Suppressor macrophage treated with lipopolysaccharide for 1 hour (primary cell): Measurements from ENCODE around the gene ETV3L.

Experiments
- DNase-seq, 3 donors: peaks; one replicate each; pipeline ENCODE4 v3.0.0-alpha.2; 2020 to 2022

Gene ETV3L

DNA sequence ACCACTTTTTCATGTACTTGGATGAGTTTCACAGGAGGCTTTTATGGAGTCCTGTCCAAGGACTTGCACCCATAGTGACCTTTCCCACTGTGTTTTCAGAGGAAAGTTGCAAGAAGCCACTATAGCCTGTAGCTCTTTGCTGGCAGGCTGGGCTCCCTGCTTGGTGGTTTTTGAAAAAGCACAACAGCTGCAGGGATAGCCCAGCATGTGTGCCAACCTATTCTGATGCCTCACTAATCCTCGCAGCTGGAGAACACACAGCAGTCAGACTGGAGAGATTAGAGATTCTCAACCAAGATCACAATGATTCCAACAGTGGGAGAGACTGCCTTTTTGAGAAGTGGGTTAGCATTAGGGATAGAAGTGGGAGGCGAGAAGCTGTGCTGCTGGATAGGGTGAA is 30.0 kb downstream of the ETV3L start:
- DNase-seq, result no peak

DNA sequence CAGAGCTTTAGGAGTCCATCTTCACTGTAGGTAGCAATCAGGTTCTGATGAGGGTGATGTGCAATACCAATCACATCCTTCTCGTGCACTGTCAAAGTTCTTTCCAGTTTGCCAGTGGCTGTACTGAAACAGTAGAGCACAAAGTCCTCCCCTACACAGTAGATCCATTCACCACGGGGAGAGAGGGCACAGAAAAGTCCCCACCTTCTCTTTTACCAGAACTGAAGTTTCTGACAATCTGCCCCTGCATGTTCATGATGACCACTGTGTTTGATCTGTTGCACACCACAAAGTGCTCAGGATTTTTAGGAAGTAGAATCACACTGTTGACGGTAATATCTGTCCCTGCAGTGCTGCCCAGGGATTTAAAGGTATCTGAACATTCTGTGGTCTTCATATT is 40.4 kb downstream of the ETV3L start:
- DNase-seq, result peak; percentile 17 to 51 (median 24)

DNA sequence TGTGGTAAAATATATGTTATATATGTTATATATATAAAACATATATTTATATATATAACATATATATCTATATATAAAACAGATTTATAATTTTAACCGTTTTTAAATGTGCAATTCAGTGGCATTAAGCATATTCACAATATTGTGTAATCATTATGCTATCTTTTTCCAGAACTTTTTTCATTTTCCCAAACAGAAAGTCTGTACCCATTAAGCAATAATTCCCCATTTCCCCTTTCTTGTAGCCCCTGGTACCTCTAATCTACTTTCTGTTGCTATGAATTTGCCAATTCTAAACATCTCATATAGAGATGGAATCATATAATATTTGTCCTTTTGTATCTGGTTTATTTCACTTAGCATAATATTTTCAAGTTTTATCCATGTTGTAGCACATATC is 43.3 kb downstream of the ETV3L start:
- DNase-seq, result peak in 2 of 3 donors; percentile 25 to 50

- peak; percentile 78 to 81 (median 80) for DNase-seq
These were observed 43.9 kb downstream of the ETV3L start for GRCh38 chr1:157055729-157056128.

DNA sequence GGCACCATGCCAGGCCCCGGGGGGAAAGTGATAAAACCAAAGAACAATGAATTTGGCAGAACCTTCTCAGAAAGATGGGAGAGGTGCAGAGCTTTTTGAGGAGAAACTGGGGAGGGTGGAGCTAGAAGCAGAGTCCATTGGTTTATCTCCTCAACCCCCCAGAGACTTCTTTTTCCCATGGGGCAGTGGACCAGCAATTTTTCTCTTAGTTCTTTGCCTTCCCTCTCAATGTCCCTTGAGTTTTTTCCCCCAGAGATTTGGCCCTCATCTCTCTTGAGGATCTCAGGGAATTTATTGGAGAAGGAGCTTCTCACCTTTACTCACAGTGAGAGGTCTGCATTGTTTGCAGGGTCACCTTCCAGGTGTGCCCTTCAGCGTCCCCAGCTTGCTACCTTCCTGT is 48.8 kb downstream of the ETV3L start:
- DNase-seq, result no peak

- DNase-seq, result no peak
These were observed 52.6 kb downstream of the ETV3L start for GRCh38 chr1:157047062-157047410.

- peak; percentile 89 to 97 (median 90) for DNase-seq
These were observed 54.1 kb downstream of the ETV3L start, which contains the start of gene ARHGEF11 for GRCh38 chr1:157045250-157046218. ARHGEF11 (minus strand) TSS chr1:157045742; CDS start chr1:157044330, 1,412 bp downstream.

DNA sequence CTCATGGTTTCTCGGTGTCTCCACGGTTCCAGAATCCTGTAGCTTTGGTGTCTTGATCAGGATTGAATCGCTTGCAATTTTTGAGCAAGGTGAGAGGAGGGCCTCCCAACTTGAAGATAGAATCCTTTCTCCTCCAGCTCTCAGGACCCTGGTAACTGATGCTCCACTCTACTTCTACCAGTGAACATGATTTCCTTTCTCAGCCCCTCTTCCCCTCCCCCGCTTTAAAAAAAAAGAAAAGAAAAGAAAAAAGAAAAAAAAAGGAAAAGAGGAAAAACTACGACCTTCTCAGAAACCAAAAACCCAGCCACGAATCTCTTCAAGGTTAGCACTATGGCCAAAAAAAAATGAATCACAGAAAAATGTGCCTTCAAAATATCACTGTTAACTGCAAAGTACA is 55.3 kb downstream of the ETV3L start:
- no peak for DNase-seq

GRCh38 chr1:157043685-157044084 is 55.9 kb downstream of the ETV3L start:
- no peak for DNase-seq

GRCh38 chr1:157042846-157043245 is 56.8 kb downstream of the ETV3L start:
- peak in 2 of 3 donors; percentile 25 to 29 for DNase-seq
